Astrocyte (in vitro differentiated cells and primary cell): Measurements from ENCODE around the gene ERICH6.

Experiments used
- CTCF ChIP-seq: IDR thresholded peaks from 2 replicates; pipeline ENCODE4 v1.5.1; 2011; ENCODE audit warnings: low read depth, mild to moderate bottlenecking, inconsistent platforms, low read length, moderate library complexity; ENCODE audit not compliant: insufficient read depth
- EZH2 ChIP-seq: IDR thresholded peaks from 2 replicates; pipeline ENCODE4 v1.6.1; 2012; ENCODE audit warnings: mild to moderate bottlenecking, low read length, inconsistent platforms; ENCODE audit not compliant: insufficient read depth

GRCh38 chr3:150673966-150674365 is 29.8 kb downstream of the ERICH6 start:
- TF ChIP-seq CTCF (no peak), EZH2 (no peak)
